ENCODE results near the gene DEAF1. TPM values are rescaled to one million over a fixed set of nuclear protein-coding genes. Genes with fewer than 3 reads are reported as not detected.

The DEAF1 gene
- total and polyA plus RNA-seq, 2 of the 13 experiments (the other 11 are each of a cell fraction or from before 2014, with no cell fraction given), result 22.3 to 29.6 TPM

DNA sequence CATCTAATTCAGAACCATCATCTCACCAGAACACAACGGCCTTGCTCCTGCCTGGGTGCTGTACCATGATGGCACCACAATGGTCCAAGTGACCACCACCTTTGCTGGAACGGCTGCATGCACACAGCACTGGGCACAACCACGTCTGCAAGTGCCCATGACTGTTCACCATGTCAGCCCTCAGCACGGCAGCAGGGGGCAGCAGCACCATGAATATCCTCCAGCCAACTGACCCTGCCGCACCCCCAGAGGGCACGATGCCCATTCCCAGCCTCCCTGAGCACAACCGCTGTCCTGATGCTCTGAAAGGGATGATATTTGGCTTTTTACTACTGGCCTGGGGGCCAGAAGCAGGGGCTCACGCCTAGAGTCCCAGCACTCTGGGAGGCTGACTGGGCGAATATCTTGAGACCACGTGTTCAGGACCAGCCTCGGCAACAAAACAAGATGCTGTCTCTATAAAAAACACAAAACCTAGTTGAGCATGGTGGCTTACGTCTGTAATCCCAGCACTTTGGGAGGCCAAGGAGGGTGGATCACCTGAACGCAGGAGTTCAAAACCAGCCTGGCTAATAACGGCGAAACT lies 32.2 kb downstream of the DEAF1 start (continued):
- TF ChIP-seq, protein P1, sequence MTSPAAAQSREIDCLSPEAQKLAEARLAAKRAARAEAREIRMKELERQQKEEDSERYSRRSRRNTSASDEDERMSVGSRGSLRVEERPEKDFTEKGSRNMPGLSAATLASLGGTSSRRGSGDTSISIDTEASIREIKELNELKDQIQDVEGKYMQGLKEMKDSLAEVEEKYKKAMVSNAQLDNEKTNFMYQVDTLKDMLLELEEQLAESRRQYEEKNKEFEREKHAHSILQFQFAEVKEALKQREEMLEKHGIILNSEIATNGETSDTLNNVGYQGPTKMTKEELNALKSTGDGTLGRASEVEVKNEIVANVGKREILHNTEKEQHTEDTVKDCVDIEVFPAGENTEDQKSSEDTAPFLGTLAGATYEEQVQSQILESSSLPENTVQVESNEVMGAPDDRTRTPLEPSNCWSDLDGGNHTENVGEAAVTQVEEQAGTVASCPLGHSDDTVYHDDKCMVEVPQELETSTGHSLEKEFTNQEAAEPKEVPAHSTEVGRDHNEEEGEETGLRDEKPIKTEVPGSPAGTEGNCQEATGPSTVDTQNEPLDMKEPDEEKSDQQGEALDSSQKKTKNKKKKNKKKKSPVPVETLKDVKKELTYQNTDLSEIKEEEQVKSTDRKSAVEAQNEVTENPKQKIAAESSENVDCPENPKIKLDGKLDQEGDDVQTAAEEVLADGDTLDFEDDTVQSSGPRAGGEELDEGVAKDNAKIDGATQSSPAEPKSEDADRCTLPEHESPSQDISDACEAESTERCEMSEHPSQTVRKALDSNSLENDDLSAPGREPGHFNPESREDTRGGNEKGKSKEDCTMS (CRISPR knock-in tag; conservative IDR thresholded peaks at IDR 0.05), result no peak
- TF ChIP-seq, protein P2, sequence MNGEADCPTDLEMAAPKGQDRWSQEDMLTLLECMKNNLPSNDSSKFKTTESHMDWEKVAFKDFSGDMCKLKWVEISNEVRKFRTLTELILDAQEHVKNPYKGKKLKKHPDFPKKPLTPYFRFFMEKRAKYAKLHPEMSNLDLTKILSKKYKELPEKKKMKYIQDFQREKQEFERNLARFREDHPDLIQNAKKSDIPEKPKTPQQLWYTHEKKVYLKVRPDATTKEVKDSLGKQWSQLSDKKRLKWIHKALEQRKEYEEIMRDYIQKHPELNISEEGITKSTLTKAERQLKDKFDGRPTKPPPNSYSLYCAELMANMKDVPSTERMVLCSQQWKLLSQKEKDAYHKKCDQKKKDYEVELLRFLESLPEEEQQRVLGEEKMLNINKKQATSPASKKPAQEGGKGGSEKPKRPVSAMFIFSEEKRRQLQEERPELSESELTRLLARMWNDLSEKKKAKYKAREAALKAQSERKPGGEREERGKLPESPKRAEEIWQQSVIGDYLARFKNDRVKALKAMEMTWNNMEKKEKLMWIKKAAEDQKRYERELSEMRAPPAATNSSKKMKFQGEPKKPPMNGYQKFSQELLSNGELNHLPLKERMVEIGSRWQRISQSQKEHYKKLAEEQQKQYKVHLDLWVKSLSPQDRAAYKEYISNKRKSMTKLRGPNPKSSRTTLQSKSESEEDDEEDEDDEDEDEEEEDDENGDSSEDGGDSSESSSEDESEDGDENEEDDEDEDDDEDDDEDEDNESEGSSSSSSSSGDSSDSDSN (CRISPR knock-in tag; IDR thresholded peaks at IDR 0.05), result no peak
- TF ChIP-seq CREM (IDR thresholded peaks at IDR 0.05), result no peak
- TF ChIP-seq CREM (CRISPR knock-in tag; IDR thresholded peaks at IDR 0.05), result no peak
- TF ChIP-seq, protein P3, sequence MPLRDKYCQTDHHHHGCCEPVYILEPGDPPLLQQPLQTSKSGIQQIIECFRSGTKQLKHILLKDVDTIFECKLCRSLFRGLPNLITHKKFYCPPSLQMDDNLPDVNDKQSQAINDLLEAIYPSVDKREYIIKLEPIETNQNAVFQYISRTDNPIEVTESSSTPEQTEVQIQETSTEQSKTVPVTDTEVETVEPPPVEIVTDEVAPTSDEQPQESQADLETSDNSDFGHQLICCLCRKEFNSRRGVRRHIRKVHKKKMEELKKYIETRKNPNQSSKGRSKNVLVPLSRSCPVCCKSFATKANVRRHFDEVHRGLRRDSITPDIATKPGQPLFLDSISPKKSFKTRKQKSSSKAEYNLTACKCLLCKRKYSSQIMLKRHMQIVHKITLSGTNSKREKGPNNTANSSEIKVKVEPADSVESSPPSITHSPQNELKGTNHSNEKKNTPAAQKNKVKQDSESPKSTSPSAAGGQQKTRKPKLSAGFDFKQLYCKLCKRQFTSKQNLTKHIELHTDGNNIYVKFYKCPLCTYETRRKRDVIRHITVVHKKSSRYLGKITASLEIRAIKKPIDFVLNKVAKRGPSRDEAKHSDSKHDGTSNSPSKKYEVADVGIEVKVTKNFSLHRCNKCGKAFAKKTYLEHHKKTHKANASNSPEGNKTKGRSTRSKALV (CRISPR knock-in tag; IDR thresholded peaks at IDR 0.05), result no peak
- no peak for TF ChIP-seq TCF12 (IDR thresholded peaks at IDR 0.05)
- no peak for TF ChIP-seq TCF12 (CRISPR knock-in tag; IDR thresholded peaks at IDR 0.05)
- no peak for TF ChIP-seq CHCHD3 (CRISPR knock-in tag; IDR thresholded peaks at IDR 0.05)
- no peak; the same call in 1 of the 2 replicates for TF ChIP-seq ZNF598 (CRISPR knock-in tag; IDR thresholded peaks at IDR 0.05; ENCODE audit: borderline replicate concordance)
- TF ChIP-seq MAZ (IDR thresholded peaks at IDR 0.05; ENCODE audit: borderline replicate concordance, low read depth, low read length), result no peak
- no peak for TF ChIP-seq MAZ (CRISPR knock-in tag; IDR thresholded peaks at IDR 0.05; ENCODE audit: low read depth)
- no peak for TF ChIP-seq ZFP91 (CRISPR knock-in tag; IDR thresholded peaks at IDR 0.05; ENCODE audit: borderline replicate concordance)
- no peak for TF ChIP-seq RNF219 (CRISPR knock-in tag; IDR thresholded peaks at IDR 0.05)
- TF ChIP-seq DNMT3B (CRISPR knock-in tag; conservative IDR thresholded peaks at IDR 0.05), result no peak
